ENCODE data around the gene TADA2B.

DNA sequence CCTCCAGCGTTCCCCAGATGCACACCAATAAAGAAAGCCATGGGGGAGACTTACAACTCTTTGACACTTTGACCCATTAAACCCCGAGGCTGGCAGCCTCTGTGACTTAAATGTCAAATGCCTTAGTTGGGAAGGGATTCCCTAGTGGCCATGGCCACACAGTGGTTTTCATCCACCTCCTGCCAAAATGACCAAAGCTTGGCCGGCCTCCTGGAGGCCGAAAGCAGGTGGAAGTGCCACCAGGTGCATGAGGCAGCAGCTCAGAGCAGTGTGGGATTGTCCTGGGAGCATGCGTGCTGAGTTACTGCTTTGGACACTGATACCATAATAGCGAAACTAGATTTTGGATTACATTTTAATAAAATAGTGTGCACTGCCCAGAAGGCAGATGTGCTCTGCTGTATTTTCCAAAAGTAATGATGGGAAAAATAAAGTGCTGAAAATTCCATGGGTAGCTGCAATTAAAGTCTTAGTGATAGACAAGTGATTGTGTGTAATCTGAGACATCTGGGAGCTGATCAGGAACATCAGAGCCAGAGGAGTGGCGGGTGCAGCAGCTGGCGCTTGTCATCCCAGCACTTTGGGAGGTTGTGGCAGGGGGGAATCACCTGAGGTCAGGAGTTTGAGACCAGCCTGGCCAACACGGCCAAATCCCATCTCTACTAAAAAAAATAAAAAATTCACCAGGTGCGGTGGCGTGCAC is 39.8 kb upstream of the TADA2B start:
- TF ChIP-seq NRF1 (conservative IDR thresholded peaks at IDR 0.05; ENCODE audit: low read depth, low read length) (no peak), CBFB (IDR thresholded peaks at IDR 0.05; ENCODE audit: low read depth) (no peak)

All from GM12878 (cell line).